HG03066 (cell line): ENCODE results near the gene HSP90AB1.

Experiments used
- ATAC-seq: cut with Tn5 transposase; IDR thresholded peaks from one replicate; pipeline ENCODE4 v1.9.1; 2021; ENCODE audit warnings: low read depth; ENCODE audit not compliant: unreplicated experiment

HSP90AB1 gene

GRCh38 chr6:44253307-44254101 lies 6.6 kb downstream of the HSP90AB1 start:
- ATAC-seq = no peak

GRCh38 chr6:44254191-44255104 lies 7.5 kb downstream of the HSP90AB1 start:
- no peak for ATAC-seq

GRCh38 chr6:44255105-44255808 lies 8.4 kb downstream of the HSP90AB1 start:
- ATAC-seq = no peak

GRCh38 chr6:44255871-44256774 lies 9.2 kb downstream of the HSP90AB1 start:
- no peak for ATAC-seq

GRCh38 chr6:44256775-44257024 lies 9.8 kb downstream of the HSP90AB1 start:
- no peak for ATAC-seq

GRCh38 chr6:44257025-44257752 lies 10.3 kb downstream of the HSP90AB1 start, which contains the start of gene SLC35B2:
SLC35B2 (minus strand) TSS chr6:44257528; CDS start chr6:44257410, 118 bp downstream.
- ATAC-seq = peak; percentile 42

GRCh38 chr6:44257753-44258324 lies 10.9 kb downstream of the HSP90AB1 start:
- ATAC-seq = peak; percentile 21

GRCh38 chr6:44258325-44258863 lies 11.5 kb downstream of the HSP90AB1 start:
- ATAC-seq = no peak

- ATAC-seq = no peak
These were observed 12.0 kb downstream of the HSP90AB1 start for GRCh38 chr6:44258921-44259320.

- no peak for ATAC-seq
These were observed 13.1 kb downstream of the HSP90AB1 start for GRCh38 chr6:44260011-44260410.

- ATAC-seq = no peak
These were observed 13.8 kb downstream of the HSP90AB1 start for GRCh38 chr6:44260451-44261297.

- ATAC-seq = no peak
These were observed 14.7 kb downstream of the HSP90AB1 start for GRCh38 chr6:44261581-44261980.

GRCh38 chr6:44262467-44263353 lies 15.8 kb downstream of the HSP90AB1 start:
- no peak for ATAC-seq

GRCh38 chr6:44263354-44264100 lies 16.6 kb downstream of the HSP90AB1 start:
- no peak for ATAC-seq

GRCh38 chr6:44264154-44265006 lies 17.5 kb downstream of the HSP90AB1 start:
- peak; percentile 31 for ATAC-seq
